Kidney (tissue), 14 donors: Measurements from ENCODE around the gene MYBPC2. TPM values are rescaled to one million over a fixed set of nuclear protein-coding genes. Genes with fewer than 3 reads are reported as not detected.

Source experiments
- DNase-seq, 5 donors: peaks; one replicate each; pipeline ENCODE4 v3.0.0-alpha.2; 2013 to 2020
- FAIRE-seq: peaks from 2 replicates; lab custom pipeline; 2012; peaks lifted over from hg19 to GRCh38; lab: Jason Lieb, UNC
- H3K27ac ChIP-seq, 2 donors: one replicate each; pipeline ENCODE4 v1.7.0; 2013; ENCODE audit warnings: low read depth in 2 of 2, low read length in 2 of 2, inconsistent platforms in 1 of 2
- H3K27me3 ChIP-seq: one replicate; pipeline ENCODE4 v1.7.1; 2013; ENCODE audit warnings: low read length, inconsistent platforms; ENCODE audit not compliant: control insufficient read depth, insufficient read depth
- H3K36me3 ChIP-seq, 3 donors: one replicate each; pipeline versions ENCODE4 v1.7.0 to v1.7.1; 2013; ENCODE audit warnings: low read length in 3 of 3, control low read depth in 1 of 3, inconsistent platforms in 1 of 3; ENCODE audit not compliant: insufficient read depth in 3 of 3, control insufficient read depth in 2 of 3
- H3K4me1 ChIP-seq, 3 donors: one replicate each; pipeline versions ENCODE4 v1.7.0 to v1.7.1; 2013; ENCODE audit warnings: low read length in 3 of 3, inconsistent platforms in 1 of 3, low read depth in 1 of 3; ENCODE audit not compliant: control insufficient read depth in 2 of 3, insufficient read depth in 2 of 3
- H3K4me3 ChIP-seq, 3 donors: one replicate each; pipeline versions ENCODE4 v1.7.0 to v1.8.1; 2013; ENCODE audit warnings: low read length in 3 of 3, control low read depth in 1 of 3, inconsistent platforms in 1 of 3
- H3K9ac ChIP-seq, 3 donors: one replicate each; pipeline versions ENCODE4 v1.7.0 to v1.7.1; 2013; ENCODE audit warnings: low read length in 3 of 3, control low read depth in 1 of 3, inconsistent platforms in 1 of 3
- H3K9me3 ChIP-seq, 3 donors: one replicate each; pipeline versions ENCODE4 v1.7.0 to v1.7.1; 2013; ENCODE audit warnings: low read length in 3 of 3, control low read depth in 1 of 3, inconsistent platforms in 1 of 3; ENCODE audit not compliant: control insufficient read depth in 2 of 3, insufficient read depth in 1 of 3
- intact Hi-C: fragments of 100-400 bp; cut with DNase I; formaldehyde crosslinking; loops from one replicate; pipeline ENCODE4 v1.11.1; 2022
- polyA plus RNA-seq: library from polyadenylated mRNA; stranded (reverse); fragments of 350-450 nt; fragmentation: Illumina TruSeq; extraction: RNeasy Lipid Tissue Mini Kit (QIAGEN cat#74804); gene quantifications from one replicate; pipeline ENCODE4 v1.2.3, GENCODE V29; 2014; ENCODE audit warnings: low read depth, low replicate concordance; ENCODE audit not compliant: insufficient read depth
- total RNA-seq: library from RNA; stranded (reverse); fragmentation: NEBNext Ultra II Directional; extraction: Animal tissue kit (Norgen Biotek cat#: 25700); gene quantifications from one replicate; pipeline ENCODE4 v1.2.1, GENCODE V29; 2021
- TF ChIP-seq, protein P1 (sequence below): IDR thresholded peaks from 3 replicates; pipeline ENCODE4 v1.5.1; 2012; ENCODE audit warnings: mild to moderate bottlenecking, moderate library complexity, borderline replicate concordance; ENCODE audit not compliant: insufficient read depth; ENCODE audit errors: extremely low read depth
- donor health status: control.
- donor health status: control.
- donor health status: control.
- donor health status: control.
- donor health status: control.
- donor health status: DM: yes; HTN: yes; CAD: no.
- donor health status: Normal renal cell carcinoma (clear cell type).

MYBPC2 gene
- total and polyA plus RNA-seq, 2 donors from 2014 or later, result 0.98 TPM; not detected in 1

DNA sequence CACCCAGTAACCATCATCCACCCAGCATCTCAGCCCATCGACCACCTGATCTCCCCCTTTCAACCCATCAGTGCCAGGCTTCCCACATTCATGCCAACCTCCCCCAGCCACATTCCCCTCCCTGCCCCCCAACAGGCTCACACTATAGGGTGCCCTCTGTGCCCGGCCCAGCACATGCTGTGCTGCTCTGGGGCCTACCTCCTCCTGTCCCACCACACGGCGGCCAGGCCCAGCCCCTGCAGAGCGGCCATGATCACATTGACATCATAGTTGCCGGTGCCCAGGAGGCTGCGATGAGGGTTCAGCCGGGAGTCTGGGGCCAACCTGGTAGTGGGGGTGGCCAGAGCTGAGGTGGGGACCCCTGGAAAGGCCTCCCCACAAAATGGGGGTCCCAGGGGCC is 74.7 kb downstream of the MYBPC2 start:
- Histone ChIP-seq H3K9ac (no peak overlapping the region), H3K36me3 (no peaks in the 10 kb centered on the region), H3K4me1 (peaks cover 0 to 7% (median 6%) of the 10 kb centered on the region in 3 donors), H3K27ac (no peak overlapping the region), H3K27me3 (no peaks in the 10 kb centered on the region), H3K9me3 (no peaks in the 10 kb centered on the region), H3K4me3 (no peak overlapping the region)
- DNase-seq (peak in 1 of 5 donors; percentile 65), FAIRE-seq (no peak)
- intact Hi-C loops, result no loop called here
- TF ChIP-seq, protein P1, sequence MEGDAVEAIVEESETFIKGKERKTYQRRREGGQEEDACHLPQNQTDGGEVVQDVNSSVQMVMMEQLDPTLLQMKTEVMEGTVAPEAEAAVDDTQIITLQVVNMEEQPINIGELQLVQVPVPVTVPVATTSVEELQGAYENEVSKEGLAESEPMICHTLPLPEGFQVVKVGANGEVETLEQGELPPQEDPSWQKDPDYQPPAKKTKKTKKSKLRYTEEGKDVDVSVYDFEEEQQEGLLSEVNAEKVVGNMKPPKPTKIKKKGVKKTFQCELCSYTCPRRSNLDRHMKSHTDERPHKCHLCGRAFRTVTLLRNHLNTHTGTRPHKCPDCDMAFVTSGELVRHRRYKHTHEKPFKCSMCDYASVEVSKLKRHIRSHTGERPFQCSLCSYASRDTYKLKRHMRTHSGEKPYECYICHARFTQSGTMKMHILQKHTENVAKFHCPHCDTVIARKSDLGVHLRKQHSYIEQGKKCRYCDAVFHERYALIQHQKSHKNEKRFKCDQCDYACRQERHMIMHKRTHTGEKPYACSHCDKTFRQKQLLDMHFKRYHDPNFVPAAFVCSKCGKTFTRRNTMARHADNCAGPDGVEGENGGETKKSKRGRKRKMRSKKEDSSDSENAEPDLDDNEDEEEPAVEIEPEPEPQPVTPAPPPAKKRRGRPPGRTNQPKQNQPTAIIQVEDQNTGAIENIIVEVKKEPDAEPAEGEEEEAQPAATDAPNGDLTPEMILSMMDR, result no peak

DNA sequence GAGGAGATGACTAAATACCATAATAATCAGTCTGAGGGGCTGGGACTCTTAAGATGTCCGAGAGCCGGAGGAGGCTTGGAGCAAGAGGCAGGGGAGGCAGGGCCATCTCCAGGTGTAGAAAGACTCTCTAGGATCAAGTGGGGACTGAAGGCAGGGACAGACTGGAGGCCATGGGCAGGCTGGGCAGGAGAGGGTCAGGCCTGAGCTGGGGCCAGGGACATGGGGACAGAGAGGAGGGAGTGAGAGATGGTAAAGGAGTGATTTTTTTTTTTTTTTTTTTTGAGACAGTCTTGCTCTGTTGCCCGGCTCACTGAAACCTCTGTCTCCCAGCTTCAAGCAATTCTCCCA is 76.1 kb downstream of the MYBPC2 start:
- Histone ChIP-seq H3K4me3 (no peak overlapping the region), H3K36me3 (no peaks in the 10 kb centered on the region), H3K27ac (no peak overlapping the region), H3K9ac (no peak overlapping the region), H3K9me3 (no peaks in the 10 kb centered on the region), H3K4me1 (peaks cover 0 to 7% (median 6%) of the 10 kb centered on the region in 3 donors), H3K27me3 (no peaks in the 10 kb centered on the region)
- intact Hi-C loops, result no loop called here
- FAIRE-seq, result no peak
- peak in 1 of 5 donors; percentile 23 for DNase-seq
- TF ChIP-seq, protein P1, result no peak

DNA sequence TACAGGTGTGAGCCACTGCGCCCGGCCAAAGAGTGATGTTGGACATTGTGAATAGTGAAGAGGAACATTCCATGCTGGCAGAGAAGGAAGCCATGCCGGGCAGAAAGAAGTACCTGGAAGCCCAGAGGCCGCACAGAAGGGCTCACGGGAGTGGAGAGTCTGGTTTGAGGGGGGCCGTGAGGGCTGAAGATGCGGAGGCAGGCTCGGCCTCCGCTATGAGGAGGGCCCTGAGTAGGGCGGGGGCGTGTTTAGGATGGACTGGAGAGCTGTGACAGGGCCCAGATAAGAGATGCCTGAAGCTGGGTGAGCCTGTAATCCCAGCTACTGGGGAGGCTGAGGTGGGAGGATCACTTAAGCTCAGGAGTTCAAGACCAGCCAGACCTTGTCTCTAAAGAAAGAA is 76.7 kb downstream of the MYBPC2 start:
- peaks cover 0 to 9% (median 6%) of the 10 kb centered on the region in 3 donors for H3K4me1 ChIP-seq
- H3K27me3 ChIP-seq, result no peaks in the 10 kb centered on the region
- H3K4me3 ChIP-seq, result no peak overlapping the region
- no peaks in the 10 kb centered on the region for H3K36me3 ChIP-seq
- H3K9ac ChIP-seq, result no peak overlapping the region
- no peaks in the 10 kb centered on the region for H3K9me3 ChIP-seq
- peak in 2 of 5 donors; percentile 55 to 59 for DNase-seq
- TF ChIP-seq, protein P1, result no peak
- H3K27ac ChIP-seq, result no peak overlapping the region
- intact Hi-C loops, result no loop called here
- FAIRE-seq, result no peak
